ENCODE results near the gene ADIPOR2.

The ADIPOR2 gene

DNA sequence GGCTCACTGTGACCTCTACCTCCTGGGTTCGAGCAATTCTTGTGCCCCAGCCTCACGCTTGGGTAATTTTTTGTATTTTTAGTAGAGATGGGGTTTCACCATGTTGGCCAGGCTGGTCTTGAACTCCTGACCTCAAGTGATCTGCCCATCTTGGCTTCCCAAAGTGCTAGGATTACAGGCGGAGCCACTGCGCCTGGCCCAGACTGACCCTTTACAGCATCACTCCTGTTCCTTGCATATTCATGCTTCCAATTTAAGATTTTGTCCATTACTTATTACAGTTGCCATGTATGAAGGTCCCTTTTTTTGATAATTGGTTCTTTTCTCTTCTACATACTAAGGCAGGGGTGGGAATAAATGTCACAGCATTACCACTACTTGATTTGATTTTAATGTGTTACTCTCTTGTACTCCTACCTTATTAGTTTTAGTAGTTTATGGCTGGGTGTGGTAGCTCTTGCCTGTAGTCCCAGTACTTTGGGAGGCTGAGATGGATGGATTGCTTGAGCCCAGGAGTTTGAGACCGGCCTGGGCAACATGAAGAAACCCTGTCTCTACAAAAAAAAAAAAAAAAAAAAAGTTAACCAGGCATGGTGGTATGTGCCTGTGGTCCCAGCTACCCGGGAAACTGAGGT, 46.9 kb downstream of the ADIPOR2 start:
- DNase-seq (ENCODE audit: low read depth) = no peak

DNA sequence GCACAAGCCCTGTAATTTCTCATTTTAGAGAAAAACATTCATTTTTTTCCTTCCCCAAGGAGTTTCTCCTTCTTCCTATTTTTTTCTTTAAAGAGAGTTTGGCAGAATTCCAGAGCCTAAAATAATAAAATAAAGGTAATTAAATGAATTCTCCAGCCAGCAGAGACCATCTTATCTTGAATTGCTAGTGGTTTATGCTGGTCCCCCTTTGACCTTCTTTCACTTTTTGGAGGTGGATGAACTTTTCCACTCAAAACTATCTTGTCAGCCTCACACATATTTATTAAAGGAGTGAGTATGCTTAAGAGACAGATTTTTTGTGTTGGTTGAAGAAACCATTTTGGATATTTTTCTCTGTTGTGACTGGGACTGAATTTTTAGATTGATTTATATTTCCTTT, 47.6 kb downstream of the ADIPOR2 start:
- DNase-seq (ENCODE audit: low read depth) = no peak

DNA sequence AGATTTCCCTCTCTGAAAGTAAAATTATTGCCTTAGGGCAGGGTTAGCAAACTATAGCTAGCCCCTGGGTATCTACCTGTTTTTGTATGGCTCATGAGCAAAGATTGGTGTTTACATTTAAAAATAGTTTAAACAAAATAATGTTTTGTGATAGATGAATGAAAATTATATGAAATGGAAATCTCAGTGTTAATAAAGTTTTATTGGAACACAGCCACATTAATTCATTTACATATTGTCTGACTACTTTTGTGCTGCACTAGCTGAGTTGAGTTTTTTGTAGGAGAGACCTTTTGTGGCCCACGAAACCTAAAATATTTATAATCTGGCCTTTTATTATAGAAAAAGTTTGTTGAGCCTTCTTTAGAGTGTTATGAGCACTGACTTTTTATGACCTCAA, 48.5 kb downstream of the ADIPOR2 start:
- DNase-seq (ENCODE audit: low read depth) = no peak

DNA sequence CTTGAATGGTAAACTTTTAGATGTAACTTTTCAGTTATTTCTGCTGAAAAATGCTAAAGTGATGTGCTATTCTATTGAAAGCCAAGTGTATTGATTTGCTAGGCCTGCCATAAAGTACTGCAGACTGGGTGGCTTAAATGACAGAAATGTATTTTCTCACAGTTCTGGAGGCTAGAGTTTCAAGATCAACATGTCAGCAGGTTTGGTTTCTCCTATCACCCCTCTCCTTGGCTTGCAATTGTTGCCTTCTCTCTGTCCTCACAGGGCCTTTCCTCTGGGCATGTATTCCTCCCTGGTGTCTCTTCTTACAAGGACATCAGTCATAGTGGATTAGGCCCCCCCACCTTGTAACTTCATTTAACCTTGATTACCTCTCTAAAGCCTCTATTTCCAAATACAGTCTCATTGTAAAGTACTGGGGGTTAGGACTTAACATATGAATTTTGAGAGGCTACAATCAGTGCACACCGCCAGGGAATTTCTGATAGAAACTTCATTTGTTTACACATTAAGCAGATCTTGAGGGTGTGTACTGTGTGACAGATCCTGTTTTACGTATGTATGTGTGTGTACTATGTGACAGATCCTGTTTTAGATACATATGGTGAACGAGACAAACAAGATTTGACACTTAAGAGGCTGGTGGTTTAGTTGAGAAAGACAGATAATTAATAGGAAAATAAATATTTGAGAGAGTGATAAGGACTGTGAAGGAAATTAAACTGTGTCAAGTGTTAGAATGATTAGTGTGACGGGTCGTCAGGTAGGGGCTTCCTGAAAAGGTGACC, 49.5 kb downstream of the ADIPOR2 start:
- DNase-seq (ENCODE audit: low read depth) = no peak

DNA sequence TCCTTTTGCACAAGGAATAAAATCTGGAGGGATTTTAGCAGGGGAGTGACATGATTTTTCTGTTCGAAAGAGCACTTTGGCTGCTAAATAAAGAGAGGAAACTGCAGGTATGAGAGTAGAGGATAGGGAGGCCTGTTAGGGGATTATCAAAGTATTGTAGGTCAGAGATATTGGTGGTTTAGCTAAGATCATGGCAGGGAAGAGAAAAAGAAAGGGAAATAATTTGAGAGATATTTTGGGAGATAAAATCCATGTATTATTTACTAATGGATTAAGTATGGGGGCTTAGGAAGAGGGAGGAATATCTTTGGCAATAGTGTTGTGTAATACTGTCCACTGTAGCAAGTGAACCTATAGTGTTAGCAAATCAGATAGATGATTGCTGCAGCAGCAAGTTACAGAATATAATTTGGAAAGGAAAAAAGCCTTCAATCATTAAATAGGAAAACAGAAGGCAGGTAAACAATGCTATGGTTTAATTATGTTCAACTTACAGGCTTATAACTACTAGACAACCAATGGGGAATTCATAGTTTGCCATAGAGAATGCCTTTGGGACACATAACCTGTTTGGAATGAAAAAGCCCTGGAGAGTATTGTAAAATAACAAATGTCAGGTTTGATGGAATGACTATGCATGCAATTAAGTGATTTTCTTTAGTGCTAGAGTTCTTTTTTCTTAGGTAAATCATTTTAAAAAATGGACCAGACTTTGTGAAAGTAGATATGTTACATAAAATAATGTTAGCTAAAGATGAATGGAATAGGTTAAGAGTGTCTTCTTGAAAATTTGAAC, 50.5 kb downstream of the ADIPOR2 start:
- DNase-seq (ENCODE audit: low read depth) = no peak

DNA sequence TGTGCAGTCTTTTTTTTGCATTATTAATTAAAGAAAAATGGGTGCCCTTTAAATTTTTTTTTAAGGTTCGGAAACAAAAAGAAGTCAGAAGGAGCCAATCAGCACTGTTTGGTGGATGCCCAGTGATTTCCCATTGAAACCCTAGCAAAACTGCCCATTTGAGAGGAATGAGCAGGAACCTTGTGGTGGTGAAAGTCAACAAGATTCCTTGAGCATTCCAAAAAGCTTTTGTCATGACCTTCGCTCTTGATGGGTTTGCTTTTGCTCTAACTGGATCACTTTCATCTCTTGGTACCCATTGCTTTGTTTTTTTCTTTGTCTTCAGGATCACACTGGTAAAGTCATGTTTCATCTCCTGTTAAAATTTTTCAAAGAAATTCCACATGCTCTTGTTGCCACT, 54.1 kb downstream of the ADIPOR2 start:
- DNase-seq (ENCODE audit: low read depth) = no peak

DNA sequence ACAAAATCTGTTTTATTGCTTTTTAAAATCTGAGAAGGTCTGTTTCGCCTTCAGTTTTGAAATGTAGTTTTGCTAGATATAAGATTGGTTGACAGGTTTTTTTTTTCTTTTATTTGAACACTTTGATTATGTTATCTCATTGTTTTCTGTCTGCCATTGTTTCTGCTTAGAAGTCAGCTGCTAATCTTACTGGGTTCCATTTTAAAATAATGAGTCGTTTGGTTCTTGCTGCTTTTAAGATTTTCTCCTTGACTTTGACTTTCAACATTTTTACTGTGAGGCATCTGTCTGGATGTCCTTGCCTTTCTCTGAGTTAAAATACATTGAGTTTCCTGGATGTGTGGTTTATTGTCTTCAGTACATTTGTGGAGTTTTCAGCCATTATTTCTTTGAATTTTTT, 56.7 kb downstream of the ADIPOR2 start:
- DNase-seq (ENCODE audit: low read depth) = no peak

DNA sequence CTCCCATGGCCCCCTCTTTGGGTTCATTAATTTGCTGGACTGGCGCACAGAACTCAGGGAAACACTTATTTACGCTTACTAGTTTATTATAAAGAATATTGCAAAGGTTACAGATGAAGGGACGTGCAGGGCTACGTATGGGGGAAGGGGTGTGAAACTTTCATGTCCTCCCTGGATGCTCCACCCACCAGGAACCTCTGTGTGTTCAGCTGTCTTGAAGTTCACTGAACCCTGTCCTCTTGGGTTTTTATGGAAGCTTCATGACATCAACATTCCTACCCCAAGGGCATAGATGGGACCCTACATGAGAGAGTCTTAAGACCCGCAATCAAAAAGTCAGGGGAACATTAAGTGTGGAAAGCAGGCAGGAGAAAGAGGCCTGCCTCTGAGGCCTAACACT, 58.1 kb downstream of the ADIPOR2 start:
- DNase-seq (ENCODE audit: low read depth) = no peak

DNA sequence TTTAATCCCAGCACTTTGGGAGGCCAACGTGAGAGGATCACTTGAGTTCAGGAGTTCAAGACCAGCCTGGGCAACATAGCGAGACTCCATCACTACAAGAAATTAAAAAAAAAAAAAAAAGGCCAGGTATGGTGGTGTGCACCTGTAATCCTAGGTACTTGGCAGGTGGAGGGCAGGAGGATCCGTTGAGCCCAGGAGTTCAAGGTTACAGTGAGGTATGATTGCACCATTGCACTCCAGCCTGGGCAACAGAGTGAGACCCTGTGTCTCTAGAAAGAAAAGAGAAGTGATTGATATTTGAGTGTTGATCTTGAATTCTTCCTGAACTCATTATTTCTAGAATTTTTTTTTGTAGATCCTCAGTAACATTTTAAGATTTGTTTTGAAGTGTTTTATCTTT, 59.4 kb downstream of the ADIPOR2 start:
- DNase-seq (ENCODE audit: low read depth) = no peak

DNA sequence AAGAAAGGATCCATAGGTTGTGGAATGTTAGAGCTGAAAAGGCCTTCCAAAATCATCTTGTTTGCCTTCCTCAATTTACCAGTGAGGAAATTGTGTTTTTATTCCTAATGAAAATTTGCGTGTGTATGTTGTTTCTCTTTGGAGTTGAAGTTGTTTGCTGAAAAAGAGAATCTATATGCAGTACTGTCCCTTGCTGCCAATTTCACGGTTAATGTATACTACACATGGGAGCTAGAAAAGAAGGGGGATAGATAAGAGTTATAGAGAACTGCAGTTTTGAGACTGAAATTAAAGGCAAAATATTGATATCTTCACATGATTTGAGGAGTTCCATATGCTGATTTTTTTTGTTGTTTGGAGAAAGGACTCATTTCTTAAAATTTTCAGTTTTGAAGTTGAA, 67.5 kb downstream of the ADIPOR2 start:
- no peak for DNase-seq (ENCODE audit: low read depth)

DNA sequence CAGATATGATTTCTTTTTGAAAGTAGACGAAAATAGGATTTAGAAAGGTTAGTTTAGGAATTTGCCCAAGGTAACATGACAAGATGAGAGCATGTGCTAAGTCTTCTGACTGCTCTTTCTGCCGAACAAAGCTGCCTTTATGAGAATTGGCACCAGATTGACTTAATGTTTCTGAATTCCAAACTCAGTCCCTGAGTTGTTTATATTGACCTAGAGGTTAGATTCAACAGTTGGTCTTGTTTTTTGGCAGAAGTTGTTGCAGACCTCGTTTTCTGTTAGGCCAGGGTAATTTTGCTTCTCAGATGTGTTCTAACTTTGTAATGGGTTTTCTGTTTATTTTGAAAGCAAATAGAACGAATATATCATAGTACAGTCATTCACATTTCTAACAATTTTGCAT, 68.0 kb downstream of the ADIPOR2 start:
- DNase-seq (ENCODE audit: low read depth) = no peak

DNA sequence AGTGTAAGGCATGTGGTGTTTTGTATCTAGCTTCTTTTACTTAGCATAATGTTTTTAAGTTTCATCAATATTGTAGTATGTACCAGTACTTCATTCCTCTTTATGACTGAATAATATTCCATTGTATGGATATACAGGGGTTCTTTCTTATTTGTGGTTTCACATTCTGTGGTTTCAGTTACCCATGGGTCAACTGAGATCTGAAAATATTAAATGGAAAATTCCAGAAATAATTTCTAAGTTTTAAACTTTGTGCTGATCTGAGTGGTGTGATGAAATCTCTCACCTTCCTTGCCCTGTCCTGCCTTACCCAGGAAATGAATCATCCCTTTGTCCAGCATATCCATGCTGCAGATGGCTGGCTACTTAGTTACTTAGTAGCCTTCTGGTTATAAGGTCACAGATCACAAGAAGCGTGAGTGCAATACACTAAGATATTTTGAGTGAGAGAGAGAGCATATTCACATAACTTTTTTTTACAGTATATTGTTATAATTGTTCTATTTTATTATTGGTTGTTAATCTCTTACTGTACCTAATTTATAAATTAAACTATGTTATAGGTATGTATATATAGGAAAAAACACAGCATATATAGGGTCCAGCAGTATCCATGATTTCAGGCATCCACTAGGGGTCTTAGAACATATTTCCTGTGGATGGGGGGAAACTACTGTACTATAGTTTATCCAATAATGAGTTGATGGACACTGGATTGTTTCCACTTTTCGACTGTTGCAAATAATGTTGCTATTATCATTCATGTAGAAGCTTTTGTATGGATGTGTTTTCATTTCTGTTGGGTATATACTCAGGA, 69.9 kb downstream of the ADIPOR2 start:
- no peak for DNase-seq (ENCODE audit: low read depth)

DNA sequence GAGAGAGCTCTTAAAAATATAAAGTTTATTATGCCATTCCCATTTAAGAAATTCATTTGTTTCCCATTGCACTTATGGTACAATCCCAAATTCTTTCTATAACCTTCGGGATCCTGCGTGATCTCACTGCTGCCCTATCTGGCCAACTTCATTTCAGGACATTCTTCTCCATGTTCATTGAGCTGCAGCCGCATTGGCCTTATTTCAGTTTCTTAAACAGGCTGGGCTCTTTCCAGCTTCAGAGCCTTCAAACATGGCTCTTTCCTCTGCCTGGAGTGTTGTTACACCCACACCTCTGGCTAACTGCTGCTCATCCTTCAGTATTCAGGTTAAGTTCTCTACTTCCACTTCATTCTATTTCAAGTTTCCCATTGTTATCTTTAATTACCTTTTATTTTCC, 71.0 kb downstream of the ADIPOR2 start:
- no peak for DNase-seq (ENCODE audit: low read depth)

DNA sequence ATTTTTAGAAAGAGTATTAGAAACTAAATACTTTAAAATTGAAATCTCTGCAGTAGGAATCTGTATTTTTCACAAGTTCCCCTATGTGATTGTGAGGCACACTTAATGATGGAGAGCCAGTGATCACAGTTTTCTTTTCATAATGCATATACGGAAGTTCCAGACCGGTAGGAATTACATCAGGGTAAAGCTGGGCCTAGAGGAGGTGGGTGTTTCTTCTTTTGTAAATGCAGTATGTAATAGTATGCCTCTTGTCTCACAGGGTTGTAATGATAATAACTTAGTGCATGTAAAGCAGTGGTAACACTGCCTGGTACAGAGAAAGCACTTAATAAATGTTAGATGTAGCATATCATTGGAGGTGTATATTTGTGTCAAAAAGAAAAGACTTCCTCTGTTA, 72.3 kb downstream of the ADIPOR2 start:
- no peak for DNase-seq (ENCODE audit: low read depth)

DNA sequence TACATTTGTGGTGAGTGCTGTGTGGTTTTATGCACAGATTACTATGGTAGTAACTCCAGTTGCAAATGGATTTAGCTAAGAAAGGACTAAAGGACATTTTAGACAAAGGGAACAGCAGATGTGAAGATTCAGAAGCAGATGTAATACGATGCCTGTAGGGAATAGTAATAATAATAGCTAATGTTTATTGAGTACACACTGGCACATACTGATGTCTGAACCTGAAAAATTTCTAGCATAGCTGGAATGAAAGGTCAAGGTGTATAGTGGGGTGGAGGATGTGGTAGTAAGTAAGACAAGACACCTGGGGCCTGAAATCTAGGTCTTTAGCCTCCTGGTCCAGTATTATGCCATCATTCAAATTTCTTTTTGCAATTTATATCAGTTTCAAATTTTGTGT, 75.2 kb downstream of the ADIPOR2 start:
- no peak for DNase-seq (ENCODE audit: low read depth)

DNA sequence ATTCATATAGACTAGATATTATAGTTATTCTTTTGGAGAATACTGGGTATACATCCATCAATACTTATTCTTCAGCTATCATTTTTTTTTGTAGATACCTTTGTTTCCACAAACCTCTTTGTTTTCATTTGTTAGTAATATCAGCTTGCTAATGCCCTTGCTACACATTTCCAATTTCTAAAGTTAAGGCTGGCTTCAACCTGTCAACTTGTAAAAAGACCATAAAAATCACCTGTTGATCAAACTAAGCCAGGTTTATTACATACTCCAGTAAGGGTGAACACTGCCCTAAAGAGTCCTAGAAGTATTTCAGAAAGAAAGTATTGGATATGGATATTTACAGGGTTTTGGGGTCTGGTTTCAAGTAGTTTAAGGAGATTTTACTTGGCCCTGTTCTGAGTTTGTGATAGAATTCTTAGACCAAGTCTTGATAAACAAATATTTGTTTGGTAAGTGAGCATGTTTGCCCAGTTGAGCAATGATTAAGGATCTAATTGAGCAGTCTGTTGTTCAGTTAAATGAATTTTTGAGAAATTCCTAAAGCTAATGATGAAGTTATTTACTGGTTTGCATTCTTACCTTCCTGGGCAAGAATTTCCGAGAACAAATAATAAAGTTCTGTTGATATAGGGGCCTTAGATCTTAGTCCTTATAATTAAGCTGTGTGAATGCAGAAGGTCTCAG, 76.7 kb downstream of the ADIPOR2 start:
- no peak for DNase-seq (ENCODE audit: low read depth)

DNA sequence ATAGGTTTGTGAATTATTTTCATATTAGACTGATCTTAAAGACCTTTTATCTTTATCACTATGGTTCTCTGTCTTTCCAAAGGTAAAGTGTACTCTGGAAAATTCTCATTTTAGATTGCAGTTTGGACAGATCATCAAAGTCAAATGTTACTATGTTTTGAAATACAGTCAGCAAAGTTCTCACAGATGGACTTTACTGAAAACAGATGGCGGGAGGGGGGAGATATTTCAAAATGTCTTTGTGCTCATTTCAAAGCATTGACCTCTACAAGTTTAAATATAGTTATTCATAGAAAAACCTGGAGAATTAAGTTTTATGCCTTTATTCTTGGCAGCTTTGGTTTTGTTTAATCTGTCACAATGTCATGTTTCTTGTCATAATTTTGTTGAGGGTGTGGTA, 77.7 kb downstream of the ADIPOR2 start:
- DNase-seq (ENCODE audit: low read depth) = no peak

DNA sequence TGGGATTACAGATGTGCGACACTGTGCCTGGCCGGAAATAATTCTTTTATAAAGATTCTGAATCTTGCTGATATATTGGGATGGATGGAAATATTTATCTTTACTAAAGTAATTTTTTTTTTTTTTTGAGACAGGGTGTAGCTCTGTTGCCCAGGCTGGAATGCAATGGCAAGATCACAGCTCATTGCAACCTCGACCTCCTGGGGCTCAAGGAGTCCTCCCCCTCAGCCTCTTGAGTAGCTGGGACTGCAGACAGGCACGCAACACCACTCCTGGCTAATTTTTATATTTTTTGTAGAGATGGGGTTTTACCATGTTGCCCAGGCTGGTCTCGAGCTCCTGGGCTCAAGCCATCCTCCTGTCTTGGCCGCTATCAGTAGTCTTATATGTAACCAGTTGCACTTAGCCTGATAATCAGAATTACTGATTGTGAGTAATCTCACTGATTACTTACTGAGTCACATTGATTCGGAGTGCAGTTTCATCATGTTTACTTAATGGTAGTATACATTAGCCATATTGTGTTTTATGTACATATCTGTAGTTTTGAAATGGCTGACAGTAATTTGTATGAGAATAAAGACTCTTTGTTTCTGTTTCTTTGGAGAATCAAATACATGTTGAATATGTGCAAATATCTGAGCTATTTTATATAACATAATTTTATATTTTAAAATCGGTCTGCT, 79.1 kb downstream of the ADIPOR2 start:
- no peak for DNase-seq (ENCODE audit: low read depth)

DNA sequence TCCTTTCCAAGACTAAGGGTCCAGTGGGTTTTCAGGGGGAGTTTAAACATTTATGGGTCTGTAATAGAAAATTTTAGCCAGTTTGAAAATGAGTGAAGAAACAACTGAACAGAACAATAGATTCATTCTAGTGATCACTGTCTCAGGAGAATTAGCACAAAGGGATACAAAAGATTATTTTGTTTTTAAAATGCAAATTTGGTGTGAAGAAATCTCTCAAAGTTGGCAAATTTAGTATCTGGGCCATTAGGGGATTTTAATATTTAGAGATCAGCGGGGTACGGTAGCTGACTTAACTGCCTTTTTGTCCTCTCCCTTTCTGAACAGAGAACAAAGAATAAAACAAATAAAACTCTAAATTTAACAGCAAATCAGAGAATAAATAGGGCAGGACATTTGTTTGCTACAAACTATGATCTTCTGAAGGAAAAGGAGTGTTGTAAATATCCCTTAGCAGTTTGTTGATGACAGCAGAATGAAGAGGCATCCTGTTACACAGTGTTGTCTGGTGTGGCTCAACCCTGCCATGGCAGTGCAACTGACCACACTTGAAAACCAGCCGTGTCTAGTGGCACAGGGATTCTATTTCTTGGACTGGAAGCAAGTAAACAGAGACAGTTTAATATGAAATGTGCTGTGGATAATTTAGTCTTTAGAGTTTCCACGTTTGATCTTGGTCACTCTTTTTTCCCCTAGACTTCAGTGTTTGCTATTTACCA, 83.2 kb downstream of the ADIPOR2 start:
- DNase-seq (ENCODE audit: low read depth) = no peak

DNA sequence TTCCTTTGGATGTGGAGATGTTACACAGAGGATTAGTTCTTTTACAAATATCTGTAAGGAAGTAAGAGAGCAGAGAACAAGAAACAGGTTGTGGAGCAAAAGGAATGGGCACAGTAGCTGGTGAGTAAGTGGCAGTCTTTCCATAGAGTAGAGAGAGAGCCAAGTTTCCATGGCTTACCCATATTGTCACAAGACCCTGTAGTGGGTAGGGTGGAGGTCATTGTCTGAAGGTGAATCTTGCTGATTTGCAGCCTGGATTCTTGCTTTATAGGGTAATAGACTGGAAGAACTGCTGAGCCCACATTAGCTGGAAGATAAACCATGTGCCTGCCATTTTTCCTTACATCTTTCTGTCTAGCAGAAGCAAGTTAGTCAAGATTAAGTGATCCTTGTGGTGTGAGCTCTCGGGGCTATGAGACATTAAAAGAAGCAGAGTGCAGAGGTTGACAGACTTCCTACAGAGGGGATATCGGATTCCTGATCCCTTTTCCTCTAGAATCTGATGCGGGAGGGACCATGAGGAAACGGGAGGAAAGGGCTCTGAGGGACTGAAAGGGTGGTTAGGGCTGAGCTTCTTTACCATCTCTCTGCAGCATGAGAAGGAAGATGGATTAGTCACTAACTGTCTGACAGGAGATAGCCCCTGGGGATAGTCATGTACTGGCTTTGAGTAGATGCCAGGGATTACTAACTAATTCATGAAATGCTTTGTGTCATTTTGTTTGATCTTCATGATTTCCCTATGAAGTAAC, 85.5 kb downstream of the ADIPOR2 start:
- no peak for DNase-seq (ENCODE audit: low read depth)
